Body of pancreas (tissue), 4 donors: Measurements from ENCODE around the gene SETD5. TPM values are rescaled to one million over a fixed set of nuclear protein-coding genes. Genes with fewer than 3 reads are reported as not detected.

Experiments
- ATAC-seq: fragments of 150-250 bp; one replicate; pipeline ENCODE4 v1.9.1; 2016
- DNase-seq, 4 donors: peaks; one replicate each; pipeline ENCODE4 v3.0.0-alpha.2; 2019
- H3K27ac ChIP-seq, 4 donors: fragments of 200-600 bp; sonication (generic); 1 replicate in 3 of 4; 2 replicates in 1 of 4; pipeline versions ENCODE4 v1.5.1 to v1.6.1; 2016 to 2019; ENCODE audit warnings: mild to moderate bottlenecking in 1 of 4, mixed read lengths in 1 of 4, moderate library complexity in 1 of 4
- H3K27me3 ChIP-seq, 2 donors: fragments of 200-600 bp; sonication (generic); one replicate each; pipeline ENCODE4 v1.6.0; 2016; ENCODE audit warnings: mild to moderate bottlenecking in 1 of 2
- H3K36me3 ChIP-seq, 2 donors: fragments of 200-600 bp; sonication (generic); replicated peaks in 1 of 2; 2 replicates each; pipeline ENCODE4 v1.5.1; 2016; ENCODE audit warnings: low read depth in 2 of 2; ENCODE audit not compliant: insufficient read depth in 1 of 2
- H3K4me1 ChIP-seq: fragments of 200-600 bp; sonication (generic); one replicate; pipeline ENCODE4 v1.6.0; 2016
- H3K4me3 ChIP-seq, 2 donors: fragments of 200-600 bp; sonication (generic); 1 replicate in 1 of 2; 2 replicates in 1 of 2; pipeline ENCODE4 v1.5.1; 2016 to 2019
- H3K9me3 ChIP-seq, 3 donors: fragments of 200-600 bp; sonication (generic); 1 replicate in 2 of 3; 2 replicates in 1 of 3; pipeline ENCODE4 v1.5.1; 2016
- CTCF ChIP-seq, 7 experiments: fragments of 450-650 bp in 4 of 7; fragments of 200-600 bp in 3 of 7; sonication (generic) in 3 of 7; IDR thresholded peaks; one replicate each; pipeline ENCODE4 v1.5.1; 2016 to 2019; ENCODE audit warnings: antibody characterized with exemption in 7 of 7
- POLR2A ChIP-seq, 3 donors: fragments of 450-650 bp; IDR thresholded peaks; one replicate each; pipeline ENCODE4 v1.6.1; 2016; ENCODE audit warnings: antibody characterized with exemption in 3 of 3, mild to moderate bottlenecking in 2 of 3
- WGBS, 2 donors: methylation state at CpG; one replicate each; pipeline ENCODE4 v1.1.5; 2017; 5-methylcytosine and 5-hydroxymethylcytosine counted together
- intact Hi-C: fragments of 100-400 bp; cut with DNase I; formaldehyde crosslinking; loops from one replicate; pipeline ENCODE4 v1.15.1; 2023
- total RNA-seq, 2 donors: library from RNA; depleted of rRNA; stranded (reverse); fragments of >200 nt; gene quantifications; one replicate each; pipeline ENCODE4 v1.1.0, GENCODE V29; 2016

SETD5 gene
- total RNA-seq, 2 donors from 2014 or later: 64.3 to 102 TPM

GRCh38 chr3:9474482-9474881 lies 77.1 kb downstream of the SETD5 start:
- Histone ChIP-seq H3K9me3 (no peaks in the 10 kb centered on the region), H3K27me3 (no peaks in the 10 kb centered on the region), H3K27ac (no peak overlapping the region), H3K36me3 (peaks cover 25 to 74% of the 10 kb centered on the region in 2 donors), H3K4me3 (no peak overlapping the region), H3K4me1 (no peaks in the 10 kb centered on the region)
- DNase-seq: no peak
- intact Hi-C loops: no loop called here
- TF ChIP-seq CTCF (IDR thresholded peaks at IDR 0.05) (no peak), POLR2A (IDR thresholded peaks at IDR 0.05) (no peak)
- WGBS, 2 donors: 94% methylated on average over 6 of the region's 6 CpGs
- ATAC-seq: no peak

GRCh38 chr3:9476935-9477334 lies 79.5 kb downstream of the SETD5 start:
- 90 to 94% methylated on average over 5 of the region's 5 CpGs for WGBS, 2 donors
- H3K4me3 ChIP-seq: no peak overlapping the region
- H3K27ac ChIP-seq: no peak overlapping the region
- intact Hi-C loops: no loop called here
- no peak for TF ChIP-seq POLR2A (IDR thresholded peaks at IDR 0.05)
- TF ChIP-seq CTCF (IDR thresholded peaks at IDR 0.05): no peak
- H3K9me3 ChIP-seq: no peaks in the 10 kb centered on the region
- no peak for ATAC-seq
- DNase-seq: no peak
- H3K4me1 ChIP-seq: no peaks in the 10 kb centered on the region
- H3K27me3 ChIP-seq: no peaks in the 10 kb centered on the region
- H3K36me3 ChIP-seq: peaks cover 12 to 57% of the 10 kb centered on the region in 2 donors

GRCh38 chr3:9480265-9480664 lies 82.8 kb downstream of the SETD5 start:
- Histone ChIP-seq H3K36me3 (peaks cover 8 to 32% of the 10 kb centered on the region in 2 donors), H3K4me1 (no peaks in the 10 kb centered on the region), H3K27me3 (no peaks in the 10 kb centered on the region), H3K27ac (no peak overlapping the region), H3K4me3 (no peak overlapping the region), H3K9me3 (no peaks in the 10 kb centered on the region)
- DNase-seq (no peak), ATAC-seq (no peak)
- TF ChIP-seq POLR2A (IDR thresholded peaks at IDR 0.05) (no peak), CTCF (IDR thresholded peaks at IDR 0.05) (no peak)
- 89 to 100% methylated on average over 1 of the region's 1 CpG for WGBS, 2 donors
- intact Hi-C loops: no loop called here

GRCh38 chr3:9485248-9485647 lies 87.8 kb downstream of the SETD5 start:
- peaks cover 0 to 4% of the 10 kb centered on the region in 2 donors for H3K36me3 ChIP-seq
- intact Hi-C loops: no loop called here

More at GRCh38 chr3:9485248-9485647, 87.8 kb downstream of the SETD5 start:
- Histone ChIP-seq H3K27ac (no peak overlapping the region), H3K4me3 (no peak overlapping the region), H3K9me3 (no peaks in the 10 kb centered on the region), H3K4me1 (no peaks in the 10 kb centered on the region), H3K27me3 (no peaks in the 10 kb centered on the region)
- DNase-seq (no peak), ATAC-seq (no peak)
- 93 to 100% methylated on average over 1 of the region's 1 CpG for WGBS, 2 donors
- TF ChIP-seq CTCF (IDR thresholded peaks at IDR 0.05): no peak
- TF ChIP-seq POLR2A (IDR thresholded peaks at IDR 0.05): no peak
